Measurements from ENCODE around the gene ZCCHC24. TPM values are rescaled to one million over a fixed set of nuclear protein-coding genes. Genes with fewer than 3 reads are reported as not detected.

ZCCHC24 gene
- total and polyA plus RNA-seq, 2 of the 8 experiments (the other 6 are each of a cell fraction or from before 2014, with no cell fraction given) = 3.9 to 6.9 TPM

GRCh38 chr10:79346388-79347225 lies 98.8 kb downstream of the ZCCHC24 start (continued):
- TF ChIP-seq USF2 (IDR thresholded peaks at IDR 0.05; ENCODE audit: low read length) (no peak), YY1 (IDR thresholded peaks at IDR 0.05; ENCODE audit: low read depth, low read length) (no peak), CREB1 (IDR thresholded peaks at IDR 0.05) (no peak), CEBPB (IDR thresholded peaks at IDR 0.05; ENCODE audit: low read depth, low read length) (no peak)
